Osteocyte (in vitro differentiated cells): ENCODE measurements around the gene RAC3. TPM values are rescaled to one million over a fixed set of nuclear protein-coding genes. Genes with fewer than 3 reads are reported as not detected.

ENCODE experiments used
- DNase-seq: peaks from one replicate; pipeline ENCODE4 v3.0.0; 2021; ENCODE audit warnings: mixed read lengths; ENCODE audit not compliant: unreplicated experiment; ENCODE audit errors: extremely low spot score
- H3K27ac Mint-ChIP-seq: one replicate; pipeline ENCODE4 v1.8.0; 2021; ENCODE audit warnings: mild to moderate bottlenecking, mixed read lengths; ENCODE audit not compliant: unreplicated experiment
- H3K27me3 Mint-ChIP-seq: one replicate; pipeline ENCODE4 v1.8.0; 2021; ENCODE audit warnings: mixed read lengths; ENCODE audit not compliant: unreplicated experiment
- H3K36me3 Mint-ChIP-seq: one replicate; pipeline ENCODE4 v1.8.0; 2021; ENCODE audit warnings: mixed read lengths; ENCODE audit not compliant: unreplicated experiment
- H3K4me1 Mint-ChIP-seq: one replicate; pipeline ENCODE4 v1.8.0; 2021; ENCODE audit warnings: mixed read lengths; ENCODE audit not compliant: unreplicated experiment
- H3K4me3 Mint-ChIP-seq: one replicate; pipeline ENCODE4 v1.8.0; 2021; ENCODE audit warnings: mild to moderate bottlenecking, moderate library complexity, mixed read lengths; ENCODE audit not compliant: unreplicated experiment
- H3K9me3 Mint-ChIP-seq: one replicate; pipeline ENCODE4 v1.8.0; 2021; ENCODE audit warnings: mixed read lengths; ENCODE audit not compliant: unreplicated experiment
- CTCF ChIP-seq: fragments of 200-600 bp; sonication (generic); IDR thresholded peaks from 2 replicates; pipeline ENCODE4 v1.5.0; 2021; ENCODE audit warnings: antibody characterized with exemption, mild to moderate bottlenecking, moderate library complexity
- total RNA-seq: library from RNA; stranded (reverse); gene quantifications from 2 replicates; pipeline ENCODE4 v1.2.1, GENCODE V29; 2021

The RAC3 gene
- total RNA-seq, 1 donor from 2014 or later = 19.4 TPM

- Mint-ChIP-seq H3K27me3 (no peaks in the 10 kb centered on the region), H3K9me3 (no peaks in the 10 kb centered on the region), H3K4me1 (peaks cover 18% of the 10 kb centered on the region), H3K27ac (no peak overlapping the region), H3K4me3 (no peak overlapping the region), H3K36me3 (no peaks in the 10 kb centered on the region)
- no peak for DNase-seq
- no peak for TF ChIP-seq CTCF
These were observed 23.1 kb upstream of the RAC3 start for GRCh38 chr17:82008258-82008940.

GRCh38 chr17:82008941-82009405, 22.5 kb upstream of the RAC3 start:
- Mint-ChIP-seq H3K4me3 (no peak overlapping the region), H3K9me3 (no peaks in the 10 kb centered on the region), H3K27ac (no peak overlapping the region), H3K27me3 (no peaks in the 10 kb centered on the region), H3K4me1 (peaks cover 12% of the 10 kb centered on the region), H3K36me3 (no peaks in the 10 kb centered on the region)
- no peak for TF ChIP-seq CTCF
- DNase-seq = no peak

GRCh38 chr17:82009413-82009812, 22.1 kb upstream of the RAC3 start:
- peaks cover 9% of the 10 kb centered on the region for H3K4me1 Mint-ChIP-seq
- H3K4me3 Mint-ChIP-seq = no peak overlapping the region
- H3K27me3 Mint-ChIP-seq = no peaks in the 10 kb centered on the region
- TF ChIP-seq CTCF = no peak
- no peak for DNase-seq
- no peak overlapping the region for H3K27ac Mint-ChIP-seq
- H3K36me3 Mint-ChIP-seq = no peaks in the 10 kb centered on the region
- no peaks in the 10 kb centered on the region for H3K9me3 Mint-ChIP-seq

GRCh38 chr17:82010575-82011525, 20.6 kb upstream of the RAC3 start:
- Mint-ChIP-seq H3K4me1 (peaks cover 10% of the 10 kb centered on the region), H3K9me3 (no peaks in the 10 kb centered on the region), H3K4me3 (no peak overlapping the region), H3K27ac (no peak overlapping the region), H3K36me3 (no peaks in the 10 kb centered on the region), H3K27me3 (no peaks in the 10 kb centered on the region)
- DNase-seq = no peak
- no peak for TF ChIP-seq CTCF
